Neural cell (in vitro differentiated cells): Measurements from ENCODE around the gene ZNF547. TPM values are rescaled to one million over a fixed set of nuclear protein-coding genes. Genes with fewer than 3 reads are reported as not detected.

Source experiments
- H2AFZ ChIP-seq: fragments of 200-600, 300-800 bp; sonication (generic), shearing (Covaris generic); 2 replicates; pipeline ENCODE4 v1.6.0; 2014; ENCODE audit warnings: low read depth, mild to moderate bottlenecking, antibody characterized with exemption, low read length, moderate library complexity
- H3F3A ChIP-seq: fragments of 200-600 bp; shearing (Covaris generic); 2 replicates; pipeline ENCODE4 v1.6.1; 2016; ENCODE audit warnings: mild to moderate bottlenecking, moderate library complexity, mixed read lengths, antibody characterized with exemption, low read length; ENCODE audit not compliant: insufficient read depth, poor library complexity, severe bottlenecking
- H3K27ac ChIP-seq: fragments of 200-600, 300-800 bp; sonication (generic), shearing (Covaris generic); 2 replicates; pipeline ENCODE4 v1.5.1; 2014; ENCODE audit warnings: mild to moderate bottlenecking, low read length, moderate library complexity
- H3K27me3 ChIP-seq: fragments of 300-800, 200-600 bp; sonication (generic), shearing (Covaris generic); 2 replicates; pipeline ENCODE4 v1.6.0; 2014; ENCODE audit warnings: mild to moderate bottlenecking, low read depth, low read length, moderate library complexity; ENCODE audit not compliant: insufficient read depth
- H3K36me3 ChIP-seq: fragments of 300-800, 200-600 bp; sonication (generic), shearing (Covaris generic); 2 replicates; pipeline ENCODE4 v1.5.1; 2014; ENCODE audit warnings: mild to moderate bottlenecking, antibody characterized with exemption, low read length, moderate library complexity; ENCODE audit not compliant: insufficient read depth
- H3K4me2 ChIP-seq: fragments of 300-800, 200-600 bp; sonication (generic), shearing (Covaris generic); 2 replicates; pipeline ENCODE4 v1.6.0; 2014; ENCODE audit warnings: mild to moderate bottlenecking, low read length
- H3K4me3 ChIP-seq: fragments of 300-800, 200-600 bp; sonication (generic), shearing (Covaris generic); 2 replicates; pipeline ENCODE4 v1.5.1; 2014; ENCODE audit warnings: mild to moderate bottlenecking, low read length, moderate library complexity
- H3K79me2 ChIP-seq: fragments of 200-600 bp; shearing (Covaris generic); replicated peaks from 2 replicates; pipeline ENCODE4 v1.6.0; 2014; ENCODE audit warnings: mild to moderate bottlenecking, low read length, moderate library complexity; ENCODE audit not compliant: insufficient read depth
- H3K9ac ChIP-seq: fragments of 300-800, 200-600 bp; sonication (generic), shearing (Covaris generic); 2 replicates; pipeline ENCODE4 v1.6.1; 2016; ENCODE audit warnings: mild to moderate bottlenecking, low read length, mixed read lengths
- H3K9me2 ChIP-seq: fragments of 200-600 bp; shearing (Covaris generic); 2 replicates; pipeline ENCODE4 v1.6.1; 2016; ENCODE audit warnings: mild to moderate bottlenecking, low read length, mixed read lengths; ENCODE audit not compliant: insufficient read depth
- H3K9me3 ChIP-seq: fragments of 200-600, 300-800 bp; sonication (generic), shearing (Covaris generic); 2 replicates; pipeline ENCODE4 v1.6.1; 2016; ENCODE audit warnings: mild to moderate bottlenecking, mixed run types, low read length, moderate library complexity, mixed read lengths
- H4K20me1 ChIP-seq: fragments of 200-600 bp; shearing (Covaris generic); 2 replicates; pipeline ENCODE4 v1.6.1; 2016; ENCODE audit warnings: mild to moderate bottlenecking, mixed run types; ENCODE audit not compliant: insufficient read depth
- CTCF ChIP-seq: fragments of 450-650 bp; IDR thresholded peaks from 2 replicates; pipeline ENCODE4 v1.5.1; 2014; ENCODE audit warnings: antibody characterized with exemption, mild to moderate bottlenecking, moderate library complexity; ENCODE audit not compliant: poor library complexity, severe bottlenecking
- EP300 ChIP-seq: fragments of 450-650 bp; conservative IDR thresholded peaks from 2 replicates; pipeline ENCODE4 v1.6.1; 2014; ENCODE audit warnings: antibody characterized with exemption, mild to moderate bottlenecking, moderate library complexity; ENCODE audit not compliant: poor library complexity, severe bottlenecking
- EZH2 ChIP-seq: fragments of 200-600, 300-800 bp; shearing (Covaris generic), sonication (generic); IDR thresholded peaks from 2 replicates; pipeline ENCODE4 v1.6.1; 2014; ENCODE audit warnings: antibody characterized with exemption, low read length, borderline replicate concordance, mild to moderate bottlenecking; ENCODE audit not compliant: insufficient read depth, poor library complexity, severe bottlenecking
- MXI1 ChIP-seq: fragments of 450-650 bp; conservative IDR thresholded peaks from 2 replicates; pipeline ENCODE4 v1.6.1; 2014; ENCODE audit warnings: antibody characterized with exemption, mild to moderate bottlenecking; ENCODE audit not compliant: poor library complexity, severe bottlenecking
- POLR2AphosphoS5 ChIP-seq: IDR thresholded peaks from 2 replicates; pipeline ENCODE4 v1.6.1; 2012
- RAD21 ChIP-seq: fragments of 450-650 bp; conservative IDR thresholded peaks from 2 replicates; pipeline ENCODE4 v1.6.1; 2014; ENCODE audit warnings: antibody characterized with exemption, mild to moderate bottlenecking, moderate library complexity
- SMC3 ChIP-seq: fragments of 450-650 bp; conservative IDR thresholded peaks from 2 replicates; pipeline ENCODE4 v1.6.1; 2014; ENCODE audit warnings: antibody characterized with exemption, mild to moderate bottlenecking, moderate library complexity; ENCODE audit not compliant: poor library complexity
- TAF1 ChIP-seq: IDR thresholded peaks from 2 replicates; pipeline ENCODE4 v1.6.1; 2012; ENCODE audit warnings: low read depth
- polyA plus RNA-seq: library from polyadenylated mRNA; depleted of rRNA; stranded (reverse); fragments of >200 nt; gene quantifications from 2 replicates; pipeline ENCODE4 v1.2.3, GENCODE V29; 2014
- TF ChIP-seq, protein P1 (sequence below): IDR thresholded peaks from 2 replicates; pipeline ENCODE4 v1.6.1; 2012; ENCODE audit warnings: borderline replicate concordance

ZNF547 gene
- polyA plus RNA-seq, 1 donor from 2014 or later = 11.6 TPM

DNA sequence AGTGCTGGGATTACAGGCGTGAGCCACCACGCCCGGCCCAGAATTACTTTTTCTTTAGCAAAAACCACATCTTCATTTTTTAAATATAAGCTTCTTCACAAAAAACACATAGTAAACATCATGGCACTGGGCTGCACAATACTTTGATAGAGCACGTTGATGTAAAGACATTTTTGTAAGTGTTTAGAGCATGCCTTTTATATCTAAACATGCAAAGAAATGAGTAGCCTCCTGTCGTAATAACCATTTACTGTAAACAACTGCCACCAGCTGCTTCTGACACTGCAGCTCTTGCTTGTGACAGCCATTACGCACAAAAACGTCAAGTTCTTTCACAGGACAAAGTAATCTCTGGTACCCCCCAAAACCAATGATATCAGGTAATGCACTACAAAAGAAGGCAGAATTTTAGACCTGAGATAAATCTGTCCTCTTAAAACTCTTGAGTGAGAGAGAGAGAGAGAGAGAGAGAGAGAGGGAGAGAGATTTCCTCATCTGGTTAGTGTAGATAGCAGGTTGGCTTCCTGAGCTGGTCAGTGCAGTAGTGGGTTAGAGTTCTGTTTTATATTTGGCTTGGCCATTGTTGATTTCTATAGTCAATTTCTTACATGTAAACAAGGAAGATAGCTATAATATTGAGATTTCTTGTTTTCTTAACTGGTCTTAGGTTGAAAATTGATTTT, 19.6 kb downstream of the ZNF547 start:
- no peaks in the 10 kb centered on the region for H4K20me1 ChIP-seq
- peaks cover 6% of the 10 kb centered on the region for H3K36me3 ChIP-seq
- H3K9ac ChIP-seq = no peak overlapping the region
- no peaks in the 10 kb centered on the region for H3K9me2 ChIP-seq
- H3K79me2 ChIP-seq = no peaks in the 10 kb centered on the region
- peaks cover under 1% of the 10 kb centered on the region for H3K9me3 ChIP-seq
- H3K27me3 ChIP-seq = no peaks in the 10 kb centered on the region
- no peak overlapping the region for H3K4me3 ChIP-seq
- TF ChIP-seq RAD21 (no peak), TAF1 (no peak), SMC3 (no peak), MXI1 (no peak), EZH2 (no peak), CTCF (no peak), POLR2AphosphoS5 (no peak), EP300 (no peak)
- TF ChIP-seq, protein P1, sequence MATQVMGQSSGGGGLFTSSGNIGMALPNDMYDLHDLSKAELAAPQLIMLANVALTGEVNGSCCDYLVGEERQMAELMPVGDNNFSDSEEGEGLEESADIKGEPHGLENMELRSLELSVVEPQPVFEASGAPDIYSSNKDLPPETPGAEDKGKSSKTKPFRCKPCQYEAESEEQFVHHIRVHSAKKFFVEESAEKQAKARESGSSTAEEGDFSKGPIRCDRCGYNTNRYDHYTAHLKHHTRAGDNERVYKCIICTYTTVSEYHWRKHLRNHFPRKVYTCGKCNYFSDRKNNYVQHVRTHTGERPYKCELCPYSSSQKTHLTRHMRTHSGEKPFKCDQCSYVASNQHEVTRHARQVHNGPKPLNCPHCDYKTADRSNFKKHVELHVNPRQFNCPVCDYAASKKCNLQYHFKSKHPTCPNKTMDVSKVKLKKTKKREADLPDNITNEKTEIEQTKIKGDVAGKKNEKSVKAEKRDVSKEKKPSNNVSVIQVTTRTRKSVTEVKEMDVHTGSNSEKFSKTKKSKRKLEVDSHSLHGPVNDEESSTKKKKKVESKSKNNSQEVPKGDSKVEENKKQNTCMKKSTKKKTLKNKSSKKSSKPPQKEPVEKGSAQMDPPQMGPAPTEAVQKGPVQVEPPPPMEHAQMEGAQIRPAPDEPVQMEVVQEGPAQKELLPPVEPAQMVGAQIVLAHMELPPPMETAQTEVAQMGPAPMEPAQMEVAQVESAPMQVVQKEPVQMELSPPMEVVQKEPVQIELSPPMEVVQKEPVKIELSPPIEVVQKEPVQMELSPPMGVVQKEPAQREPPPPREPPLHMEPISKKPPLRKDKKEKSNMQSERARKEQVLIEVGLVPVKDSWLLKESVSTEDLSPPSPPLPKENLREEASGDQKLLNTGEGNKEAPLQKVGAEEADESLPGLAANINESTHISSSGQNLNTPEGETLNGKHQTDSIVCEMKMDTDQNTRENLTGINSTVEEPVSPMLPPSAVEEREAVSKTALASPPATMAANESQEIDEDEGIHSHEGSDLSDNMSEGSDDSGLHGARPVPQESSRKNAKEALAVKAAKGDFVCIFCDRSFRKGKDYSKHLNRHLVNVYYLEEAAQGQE = no peak
- no peaks in the 10 kb centered on the region for H3F3A ChIP-seq
- no peak overlapping the region for H3K4me2 ChIP-seq
- H3K27ac ChIP-seq = no peak overlapping the region
- H2AFZ ChIP-seq = no peak overlapping the region

DNA sequence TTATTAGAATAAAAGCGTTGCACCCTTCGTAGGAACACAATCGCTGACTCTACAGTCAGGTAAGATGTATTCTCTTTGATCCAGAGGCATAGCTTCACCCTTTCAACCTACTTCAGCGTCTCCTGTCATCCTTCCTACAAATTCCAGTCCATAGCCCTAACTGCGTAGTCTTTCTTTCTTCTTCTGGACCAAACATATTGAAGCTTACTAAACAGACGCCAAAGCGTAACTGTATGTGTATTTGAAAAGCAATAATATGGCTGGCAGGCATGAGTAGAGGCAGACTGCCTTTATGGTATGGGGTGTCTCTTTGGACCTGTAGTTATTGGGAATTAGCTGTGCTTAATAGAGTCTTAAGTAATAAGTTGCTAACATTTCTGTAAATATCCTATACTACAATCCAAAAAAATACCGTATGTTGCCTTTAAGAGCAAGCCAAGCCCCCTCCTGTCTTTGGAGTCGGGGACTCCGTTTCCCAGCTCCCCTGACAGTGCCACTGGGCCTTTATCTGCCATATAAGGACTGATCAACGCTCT, 25.9 kb downstream of the ZNF547 start:
- peak overlapping the region; percentile 97 for H3K4me3 ChIP-seq
- TF ChIP-seq, protein P1 = no peak
- TF ChIP-seq MXI1 (no peak), CTCF (no peak), TAF1 (no peak), RAD21 (no peak), EP300 (no peak), POLR2AphosphoS5 (no peak), SMC3 (no peak), EZH2 (no peak)
- H3K9me2 ChIP-seq = no peaks in the 10 kb centered on the region
- H3K4me2 ChIP-seq = peak overlapping the region; percentile 0
- no peaks in the 10 kb centered on the region for H3K36me3 ChIP-seq
- H4K20me1 ChIP-seq = no peaks in the 10 kb centered on the region
- H3K27me3 ChIP-seq = no peaks in the 10 kb centered on the region
- peak overlapping the region; percentile 100 for H3K27ac ChIP-seq
- H3F3A ChIP-seq = peaks cover 5% of the 10 kb centered on the region
- H3K79me2 ChIP-seq = peaks cover 38% of the 10 kb centered on the region
- H3K9ac ChIP-seq = peak overlapping the region; percentile 61
- peak overlapping the region; percentile 87 for H2AFZ ChIP-seq
- H3K9me3 ChIP-seq = no peaks in the 10 kb centered on the region
